RWPE1 (cell line): ENCODE data around the gene PRG2.

Experiments
- CTCF ChIA-PET: fragments of 350-600 bp; sonication (Branson Sonifier 250); formaldehyde crosslinking; extraction: SDS; loops from one replicate; lab custom pipeline; 2021; lab: Yijun Ruan, JAX
- POLR2A ChIA-PET: fragments of 400-600 bp; formaldehyde crosslinking; extraction: SDS; loops from one replicate; lab custom pipeline; 2020; ENCODE audit warnings: antibody characterized with exemption; ENCODE audit not compliant: low non-redundant PET; lab: Yijun Ruan, JAX
- DNase-seq: peaks from one replicate; pipeline ENCODE4 v3.0.0; 2012; ENCODE audit warnings: low spot score
- H3K27ac ChIP-seq: fragments of 450-650 bp; 2 replicates; pipeline ENCODE4 v1.5.1; 2017
- CTCF ChIP-seq: fragments of 450-650 bp; conservative IDR thresholded peaks from 2 replicates; pipeline ENCODE4 v1.5.1; 2017; ENCODE audit warnings: low read depth, mild to moderate bottlenecking

PRG2 gene

GRCh38 chr11:57399221-57399620, 8.8 kb upstream of the PRG2 start:
- H3K27ac ChIP-seq = no peak overlapping the region
- peak; percentile 64 for DNase-seq
- POLR2A ChIA-PET = no interaction called here
- TF ChIP-seq CTCF = no peak
- CTCF ChIA-PET = no interaction called here

GRCh38 chr11:57397394-57397990, 7.0 kb upstream of the PRG2 start:
- POLR2A ChIA-PET = no interaction called here
- H3K27ac ChIP-seq = no peak overlapping the region

GRCh38 chr11:57396744-57397143, 6.3 kb upstream of the PRG2 start:
- ChIA-PET POLR2A (no interaction called here), CTCF (no interaction called here)
- TF ChIP-seq CTCF = no peak
- no peak overlapping the region for H3K27ac ChIP-seq
- DNase-seq = no peak

More at GRCh38 chr11:57397394-57397990, 7.0 kb upstream of the PRG2 start:
- CTCF ChIA-PET = no interaction called here
- TF ChIP-seq CTCF = no peak
- DNase-seq = no peak

GRCh38 chr11:57395905-57396623, 5.6 kb upstream of the PRG2 start:
- ChIA-PET CTCF (interaction anchor here (0.6 to 0.9 kb wide), 3 partner anchors 12 to 130 kb away, joined by 3 read pairs; no protein-coding TSS in a partner anchor), POLR2A (no interaction called here)
- no peak for DNase-seq
- no peak for TF ChIP-seq CTCF
- no peak overlapping the region for H3K27ac ChIP-seq

- POLR2A ChIA-PET = no interaction called here
- H3K27ac ChIP-seq = no peak overlapping the region
- CTCF ChIA-PET = no interaction called here
- no peak for TF ChIP-seq CTCF
- no peak for DNase-seq
Measured at GRCh38 chr11:57394203-57394965, 3.9 kb upstream of the PRG2 start.

- DNase-seq = no peak
- POLR2A ChIA-PET = no interaction called here
- CTCF ChIA-PET = no interaction called here
Measured at GRCh38 chr11:57392763-57393105, 2.3 kb upstream of the PRG2 start.

More at GRCh38 chr11:57392763-57393105, 2.3 kb upstream of the PRG2 start:
- no peak overlapping the region for H3K27ac ChIP-seq
- TF ChIP-seq CTCF = no peak
